Brain microvascular endothelial cell (primary cell): ENCODE measurements around the gene LMAN2.

ENCODE experiments used
- DNase-seq: peaks from one replicate; pipeline ENCODE4 v3.0.0-alpha.2; 2020
- H3K27ac ChIP-seq: fragments of 250-450 bp; sonication (Bioruptor Pico); 2 replicates; pipeline ENCODE4 v1.5.1; 2020; ENCODE audit warnings: mild to moderate bottlenecking, moderate library complexity
- H3K27me3 ChIP-seq: fragments of 250-450 bp; sonication (Bioruptor Pico); replicated peaks from 2 replicates; pipeline ENCODE4 v1.5.1; 2020; ENCODE audit warnings: mild to moderate bottlenecking
- H3K36me3 ChIP-seq: fragments of 250-450 bp; sonication (Bioruptor Pico); replicated peaks from 2 replicates; pipeline ENCODE4 v1.5.1; 2020; ENCODE audit warnings: mild to moderate bottlenecking
- H3K4me3 ChIP-seq: 2 replicates; pipeline ENCODE4 v1.5.1; 2011; ENCODE audit warnings: low read depth, mild to moderate bottlenecking, control low read depth, low read length, moderate library complexity
- in situ Hi-C: cut with HindIII; loops from 2 replicates; pipeline ENCODE4 v1.10.0; 2017; ENCODE audit warnings: low sequenced_read_pairs, low pct_ligation_motif_present
- TF ChIP-seq, protein P1 (sequence below): IDR thresholded peaks from 2 replicates; pipeline ENCODE4 v1.5.1; 2011; ENCODE audit warnings: low read depth, mild to moderate bottlenecking, moderate library complexity, low read length, control low read depth, inconsistent platforms; ENCODE audit errors: missing control alignments

Gene LMAN2

DNA sequence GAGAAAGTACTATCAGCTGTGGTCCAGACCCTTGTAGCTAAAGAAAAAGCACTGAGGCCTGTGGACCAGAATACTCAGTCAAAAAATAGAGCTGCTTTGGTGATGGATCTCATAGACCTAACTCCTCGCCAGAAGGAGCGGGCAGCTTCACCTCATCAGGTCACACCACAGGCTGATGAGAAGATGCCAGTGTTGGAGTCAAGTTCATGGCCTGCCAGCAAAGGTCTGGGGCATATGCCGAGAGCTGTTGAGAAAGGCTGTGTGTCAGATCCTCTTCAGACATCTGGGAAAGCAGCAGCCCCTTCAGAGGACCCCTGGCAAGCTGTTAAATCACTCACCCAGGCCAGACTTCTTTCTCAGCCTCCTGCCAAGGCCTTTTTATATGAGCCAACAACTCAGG is 56.8 kb downstream of the LMAN2 start:
- Histone ChIP-seq H3K27ac (no peak overlapping the region), H3K27me3 (no peaks in the 10 kb centered on the region), H3K4me3 (no peak overlapping the region), H3K36me3 (peaks cover 44% of the 10 kb centered on the region)
- DNase-seq, result no peak
- in situ Hi-C loops, result no loop called here
- TF ChIP-seq, protein P1, sequence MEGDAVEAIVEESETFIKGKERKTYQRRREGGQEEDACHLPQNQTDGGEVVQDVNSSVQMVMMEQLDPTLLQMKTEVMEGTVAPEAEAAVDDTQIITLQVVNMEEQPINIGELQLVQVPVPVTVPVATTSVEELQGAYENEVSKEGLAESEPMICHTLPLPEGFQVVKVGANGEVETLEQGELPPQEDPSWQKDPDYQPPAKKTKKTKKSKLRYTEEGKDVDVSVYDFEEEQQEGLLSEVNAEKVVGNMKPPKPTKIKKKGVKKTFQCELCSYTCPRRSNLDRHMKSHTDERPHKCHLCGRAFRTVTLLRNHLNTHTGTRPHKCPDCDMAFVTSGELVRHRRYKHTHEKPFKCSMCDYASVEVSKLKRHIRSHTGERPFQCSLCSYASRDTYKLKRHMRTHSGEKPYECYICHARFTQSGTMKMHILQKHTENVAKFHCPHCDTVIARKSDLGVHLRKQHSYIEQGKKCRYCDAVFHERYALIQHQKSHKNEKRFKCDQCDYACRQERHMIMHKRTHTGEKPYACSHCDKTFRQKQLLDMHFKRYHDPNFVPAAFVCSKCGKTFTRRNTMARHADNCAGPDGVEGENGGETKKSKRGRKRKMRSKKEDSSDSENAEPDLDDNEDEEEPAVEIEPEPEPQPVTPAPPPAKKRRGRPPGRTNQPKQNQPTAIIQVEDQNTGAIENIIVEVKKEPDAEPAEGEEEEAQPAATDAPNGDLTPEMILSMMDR, result no peak

DNA sequence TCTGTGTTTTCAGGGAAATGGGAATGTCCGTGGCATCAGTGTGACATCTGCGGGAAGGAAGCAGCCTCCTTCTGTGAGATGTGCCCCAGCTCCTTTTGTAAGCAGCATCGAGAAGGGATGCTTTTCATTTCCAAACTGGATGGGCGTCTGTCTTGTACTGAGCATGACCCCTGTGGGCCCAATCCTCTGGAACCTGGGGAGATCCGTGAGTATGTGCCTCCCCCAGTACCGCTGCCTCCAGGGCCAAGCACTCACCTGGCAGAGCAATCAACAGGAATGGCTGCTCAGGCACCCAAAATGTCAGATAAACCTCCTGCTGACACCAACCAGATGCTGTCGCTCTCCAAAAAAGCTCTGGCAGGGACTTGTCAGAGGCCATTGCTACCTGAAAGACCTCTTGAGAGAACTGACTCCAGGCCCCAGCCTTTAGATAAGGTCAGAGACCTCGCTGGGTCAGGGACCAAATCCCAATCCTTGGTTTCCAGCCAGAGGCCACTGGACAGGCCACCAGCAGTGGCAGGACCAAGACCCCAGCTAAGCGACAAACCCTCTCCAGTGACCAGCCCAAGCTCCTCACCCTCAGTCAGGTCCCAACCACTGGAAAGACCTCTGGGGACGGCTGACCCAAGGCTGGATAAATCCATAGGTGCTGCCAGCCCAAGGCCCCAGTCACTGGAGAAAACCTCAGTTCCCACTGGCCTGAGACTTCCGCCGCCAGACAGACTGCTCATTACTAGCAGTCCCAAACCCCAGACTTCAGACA is 57.5 kb downstream of the LMAN2 start:
- no peak for DNase-seq
- no peak overlapping the region for H3K27ac ChIP-seq
- no peaks in the 10 kb centered on the region for H3K27me3 ChIP-seq
- H3K36me3 ChIP-seq, result peaks cover 48% of the 10 kb centered on the region
- no peak overlapping the region for H3K4me3 ChIP-seq
- in situ Hi-C loops, result no loop called here
- TF ChIP-seq, protein P1, result no peak

DNA sequence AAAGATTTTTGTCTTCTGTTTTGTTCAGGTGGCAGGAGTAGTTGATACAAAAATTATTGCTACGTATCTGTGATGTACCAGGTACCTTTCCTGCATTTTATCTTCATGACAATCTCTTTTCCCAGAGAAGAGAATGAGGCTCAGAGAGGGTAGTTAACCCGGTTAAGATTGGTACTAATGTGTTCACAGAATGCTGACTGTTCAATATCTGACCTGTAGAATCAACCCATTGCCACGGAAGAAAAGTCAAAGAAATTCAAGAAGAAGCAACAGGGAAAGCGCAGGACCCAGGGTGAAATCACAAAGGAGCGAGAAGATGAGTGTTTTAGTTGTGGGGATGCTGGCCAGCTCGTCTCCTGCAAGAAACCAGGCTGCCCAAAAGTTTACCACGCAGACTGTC is 59.7 kb downstream of the LMAN2 start:
- Histone ChIP-seq H3K36me3 (peaks cover 63% of the 10 kb centered on the region), H3K27me3 (no peaks in the 10 kb centered on the region), H3K27ac (no peak overlapping the region), H3K4me3 (no peak overlapping the region)
- TF ChIP-seq, protein P1, result no peak
- in situ Hi-C loops, result no loop called here
- no peak for DNase-seq

DNA sequence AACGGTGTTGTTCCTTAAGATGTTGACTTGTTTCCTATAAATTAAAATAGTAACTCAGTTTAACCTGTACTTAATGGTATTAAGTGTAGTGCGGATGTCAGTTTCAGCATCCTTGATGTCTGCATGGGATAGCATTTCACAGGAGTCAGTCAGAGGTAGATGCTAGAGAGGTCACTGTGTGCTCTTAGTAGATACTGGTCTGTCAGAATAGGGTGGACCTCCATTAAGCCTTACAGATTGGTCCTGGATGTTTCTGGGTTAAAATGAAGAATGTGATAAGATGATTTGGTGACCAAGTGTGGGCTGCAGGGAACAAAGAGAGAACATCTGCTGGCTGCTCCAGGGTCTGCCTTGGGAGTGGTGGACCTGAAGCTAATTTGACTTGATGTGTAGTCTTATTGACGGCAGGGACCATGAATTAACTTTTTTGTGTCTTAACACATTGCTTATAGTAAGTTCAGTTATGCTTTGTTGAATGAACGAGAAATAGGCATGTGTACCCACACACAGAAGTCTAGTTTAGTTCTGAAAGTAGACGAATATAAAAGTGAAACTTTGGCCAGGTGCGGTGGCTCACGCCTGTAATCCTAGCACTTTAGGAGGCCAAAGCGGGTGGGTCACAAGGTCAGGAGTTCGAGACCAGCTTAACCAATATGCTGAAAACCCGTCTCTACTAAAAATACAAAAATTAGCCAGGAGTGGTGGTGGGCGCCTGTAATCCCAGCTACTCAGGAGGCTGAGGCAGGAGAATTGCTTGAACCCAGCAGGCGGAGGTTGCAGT is 60.5 kb downstream of the LMAN2 start:
- H3K4me3 ChIP-seq, result no peak overlapping the region
- in situ Hi-C loops, result no loop called here
- TF ChIP-seq, protein P1, result no peak
- no peak for DNase-seq
- H3K36me3 ChIP-seq, result peaks cover 66% of the 10 kb centered on the region
- H3K27ac ChIP-seq, result no peak overlapping the region
- H3K27me3 ChIP-seq, result no peaks in the 10 kb centered on the region

DNA sequence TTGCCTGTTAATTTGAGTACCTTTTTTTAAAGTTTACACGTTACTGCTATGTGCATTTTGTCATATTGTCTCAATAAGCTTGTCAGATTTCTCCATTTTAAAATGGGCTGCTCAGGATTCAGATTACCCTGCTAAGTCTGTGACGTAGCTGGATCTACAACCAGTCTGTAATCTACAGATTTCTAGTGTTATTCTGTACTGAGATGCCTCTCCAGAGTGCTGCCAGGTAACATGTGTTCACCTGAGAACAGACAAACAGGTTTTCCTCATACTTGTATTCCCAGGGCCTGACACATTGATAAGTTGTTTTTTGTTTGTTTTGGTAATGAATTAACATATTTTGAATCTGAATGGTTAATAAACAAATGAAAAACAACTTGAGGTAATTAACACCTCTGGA is 63.3 kb downstream of the LMAN2 start:
- Histone ChIP-seq H3K27me3 (no peaks in the 10 kb centered on the region), H3K27ac (no peak overlapping the region), H3K4me3 (no peak overlapping the region), H3K36me3 (peaks cover 60% of the 10 kb centered on the region)
- DNase-seq, result no peak
- TF ChIP-seq, protein P1, result no peak
- in situ Hi-C loops, result no loop called here
